ENCODE measurements around the gene ST6GALNAC2.
"Not testable (repeated sequence)": the region's sequence is repeated elsewhere in the genome, so short reads cannot be mapped to it uniquely, and the experiment has no call there.

Gene ST6GALNAC2

GRCh38 chr17:76539631-76540271, 45.9 kb downstream of the ST6GALNAC2 start, which contains the start of gene PRCD:
PRCD (plus strand) TSS chr17:76540044; CDS start chr17:76540142, 98 bp downstream.
- Histone ChIP-seq H3K4me1 (ENCODE audit: control insufficient read depth, insufficient read depth, low read length) (peaks cover 18% of the 10 kb centered on the region), H3K9me3 (ENCODE audit: control insufficient read depth, low read length) (no peaks in the 10 kb centered on the region), H3K4me3 (ENCODE audit: low read length) (no peak within 1 kb of the TSS), H3K9ac (ENCODE audit: low read length) (peak within 1 kb of the TSS; percentile 51), H3K27me3 (ENCODE audit: control insufficient read depth, insufficient read depth, low read length) (peaks cover 43% of the 10 kb centered on the region), H3K36me3 (ENCODE audit: control insufficient read depth, insufficient read depth, low read length) (no peaks in the 10 kb centered on the region)

DNA sequence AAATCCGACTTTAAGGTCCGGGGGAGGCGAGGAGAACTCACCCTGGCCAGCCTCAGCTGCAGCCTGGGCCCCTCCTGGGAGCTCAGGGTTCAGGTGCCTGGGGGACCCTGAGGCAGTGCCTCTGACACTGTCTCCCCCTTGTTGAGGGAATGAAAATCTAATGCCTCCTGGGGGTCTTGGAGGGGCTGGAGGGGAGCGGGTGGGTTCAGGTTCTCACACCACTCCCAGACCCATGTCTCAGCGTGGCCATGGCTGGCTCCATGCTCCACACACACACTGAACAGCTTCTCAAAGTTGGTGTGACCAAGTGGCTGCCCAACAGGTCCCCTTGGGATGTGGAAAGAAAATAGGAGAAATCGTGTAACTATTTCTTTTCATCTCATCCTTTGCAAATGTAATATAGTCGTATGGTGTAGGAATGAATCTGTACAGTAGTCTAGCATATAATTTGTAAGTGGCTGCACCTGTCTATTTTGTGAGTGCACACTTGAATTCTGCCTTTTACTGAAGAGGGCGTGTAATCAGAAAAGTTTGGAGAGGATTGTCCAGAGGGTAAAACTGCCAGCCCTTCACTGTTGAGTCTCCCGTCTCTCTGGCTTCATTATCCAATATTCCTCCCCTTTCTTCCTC, 46.6 kb downstream of the ST6GALNAC2 start:
- no peaks in the 10 kb centered on the region for H3K9me3 ChIP-seq (ENCODE audit: control insufficient read depth, low read length)
- H3K9ac ChIP-seq (ENCODE audit: low read length) = no peak overlapping the region
- no peak overlapping the region for H3K4me3 ChIP-seq (ENCODE audit: low read length)
- peaks cover 14% of the 10 kb centered on the region for H3K4me1 ChIP-seq (ENCODE audit: control insufficient read depth, insufficient read depth, low read length)
- no peaks in the 10 kb centered on the region for H3K36me3 ChIP-seq (ENCODE audit: control insufficient read depth, insufficient read depth, low read length)
- peaks cover 43% of the 10 kb centered on the region for H3K27me3 ChIP-seq (ENCODE audit: control insufficient read depth, insufficient read depth, low read length)

DNA sequence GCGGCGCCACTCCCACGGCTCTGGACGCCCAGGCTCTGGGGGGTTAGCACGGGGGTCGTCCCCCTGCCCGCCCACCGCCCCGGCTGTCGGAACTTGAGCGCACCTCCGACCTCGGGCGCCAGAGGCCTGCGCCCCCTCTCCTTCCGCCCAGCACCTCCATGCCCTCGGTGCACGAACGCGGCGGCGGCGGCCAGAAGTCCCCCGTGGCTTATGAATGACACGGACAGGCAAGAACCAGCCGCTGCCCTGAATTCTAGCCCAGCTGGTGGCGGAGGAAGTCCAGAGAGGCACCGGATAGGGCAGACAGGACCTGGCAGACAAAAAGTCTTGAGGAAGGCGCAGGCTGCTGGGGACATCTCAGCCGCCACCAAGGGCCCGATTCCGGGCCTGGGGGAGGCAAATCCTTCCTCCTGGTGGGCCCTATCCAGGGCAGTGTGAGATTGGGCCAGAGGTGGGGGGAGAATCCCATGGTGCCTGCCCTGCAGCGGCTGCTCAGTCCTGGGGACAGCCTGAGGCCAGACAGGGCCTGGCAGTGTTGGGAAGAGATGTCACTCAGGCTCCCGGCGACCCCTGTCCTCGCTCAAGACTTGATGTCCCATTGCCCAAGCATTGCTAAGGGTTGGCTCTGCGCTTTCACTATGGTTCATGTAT, 47.3 kb downstream of the ST6GALNAC2 start:
- H3K36me3 ChIP-seq (ENCODE audit: control insufficient read depth, insufficient read depth, low read length) = no peaks in the 10 kb centered on the region
- H3K27me3 ChIP-seq (ENCODE audit: control insufficient read depth, insufficient read depth, low read length) = peaks cover 43% of the 10 kb centered on the region
- no peaks in the 10 kb centered on the region for H3K9me3 ChIP-seq (ENCODE audit: control insufficient read depth, low read length)
- H3K4me3 ChIP-seq (ENCODE audit: low read length) = no peak overlapping the region
- peaks cover 14% of the 10 kb centered on the region for H3K4me1 ChIP-seq (ENCODE audit: control insufficient read depth, insufficient read depth, low read length)
- no peak overlapping the region for H3K9ac ChIP-seq (ENCODE audit: low read length)

GRCh38 chr17:76537578-76538280, 47.9 kb downstream of the ST6GALNAC2 start, which contains the start of gene CYGB:
CYGB (minus strand) TSS chr17:76537709; CDS start chr17:76537542, 167 bp downstream.
- Histone ChIP-seq H3K4me1 (ENCODE audit: control insufficient read depth, insufficient read depth, low read length) (peaks cover 14% of the 10 kb centered on the region), H3K9ac (ENCODE audit: low read length) (peak within 1 kb of the TSS; percentile 66), H3K27me3 (ENCODE audit: control insufficient read depth, insufficient read depth, low read length) (peaks cover 43% of the 10 kb centered on the region), H3K4me3 (ENCODE audit: low read length) (no peak within 1 kb of the TSS), H3K9me3 (ENCODE audit: control insufficient read depth, low read length) (no peaks in the 10 kb centered on the region), H3K36me3 (ENCODE audit: control insufficient read depth, insufficient read depth, low read length) (no peaks in the 10 kb centered on the region)

- H3K4me3 ChIP-seq (ENCODE audit: low read length) = no peak overlapping the region
- peaks cover 43% of the 10 kb centered on the region for H3K27me3 ChIP-seq (ENCODE audit: control insufficient read depth, insufficient read depth, low read length)
- H3K36me3 ChIP-seq (ENCODE audit: control insufficient read depth, insufficient read depth, low read length) = no peaks in the 10 kb centered on the region
- H3K9ac ChIP-seq (ENCODE audit: low read length) = peak overlapping the region; percentile 66
- H3K4me1 ChIP-seq (ENCODE audit: control insufficient read depth, insufficient read depth, low read length) = peaks cover 14% of the 10 kb centered on the region
- H3K9me3 ChIP-seq (ENCODE audit: control insufficient read depth, low read length) = no peaks in the 10 kb centered on the region
Measured at GRCh38 chr17:76537288-76537577, 48.4 kb downstream of the ST6GALNAC2 start.

DNA sequence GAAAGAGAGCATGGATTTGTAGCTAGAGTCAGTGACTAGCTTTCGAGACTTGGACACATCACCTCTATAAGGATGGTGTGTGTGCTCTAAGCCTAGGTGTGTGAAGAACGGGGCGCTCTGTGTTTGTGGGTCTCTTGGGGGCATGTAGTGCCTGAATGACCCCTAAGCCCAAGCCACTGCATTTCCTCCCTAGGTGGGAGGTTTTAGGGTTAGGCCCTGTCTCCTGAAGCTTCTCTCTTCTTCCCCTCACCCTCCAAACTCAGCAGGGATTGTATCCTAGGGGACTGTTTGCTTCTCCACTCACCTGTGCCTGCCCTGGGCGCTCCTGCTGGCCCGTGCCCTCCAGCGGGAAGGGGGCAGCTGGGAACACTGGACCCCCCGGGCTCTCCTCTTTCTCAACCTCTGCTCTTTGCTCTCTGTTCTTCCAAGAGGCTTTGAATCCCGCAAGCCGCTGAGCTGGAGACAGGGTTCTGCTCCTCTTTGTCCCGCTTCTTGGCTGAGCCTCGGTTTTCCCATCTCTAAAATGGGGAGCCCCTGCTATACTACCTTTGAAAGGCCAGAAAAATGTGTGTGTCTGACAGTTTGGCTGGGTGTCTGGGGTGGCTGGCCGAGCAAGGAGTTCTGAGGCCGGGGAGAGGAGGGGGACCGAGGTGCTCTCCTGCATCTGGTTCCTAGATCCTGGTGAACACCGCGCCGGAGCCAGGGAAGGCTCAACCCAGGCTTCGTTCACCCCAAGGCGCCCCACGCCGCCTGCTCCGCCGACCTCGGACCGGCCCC, 49.0 kb downstream of the ST6GALNAC2 start:
- H3K36me3 ChIP-seq (ENCODE audit: control insufficient read depth, insufficient read depth, low read length) = no peaks in the 10 kb centered on the region
- H3K27me3 ChIP-seq (ENCODE audit: control insufficient read depth, insufficient read depth, low read length) = peaks cover 43% of the 10 kb centered on the region
- peak overlapping the region; percentile 66 for H3K9ac ChIP-seq (ENCODE audit: low read length)
- peaks cover 14% of the 10 kb centered on the region for H3K4me1 ChIP-seq (ENCODE audit: control insufficient read depth, insufficient read depth, low read length)
- H3K9me3 ChIP-seq (ENCODE audit: control insufficient read depth, low read length) = no peaks in the 10 kb centered on the region
- no peak overlapping the region for H3K4me3 ChIP-seq (ENCODE audit: low read length)

GRCh38 chr17:76535788-76536510, 49.7 kb downstream of the ST6GALNAC2 start:
- Histone ChIP-seq H3K27me3 (ENCODE audit: control insufficient read depth, insufficient read depth, low read length) (peaks cover 43% of the 10 kb centered on the region), H3K36me3 (ENCODE audit: control insufficient read depth, insufficient read depth, low read length) (no peaks in the 10 kb centered on the region), H3K4me1 (ENCODE audit: control insufficient read depth, insufficient read depth, low read length) (peaks cover 9% of the 10 kb centered on the region), H3K9me3 (ENCODE audit: control insufficient read depth, low read length) (no peaks in the 10 kb centered on the region), H3K4me3 (ENCODE audit: low read length) (no peak overlapping the region), H3K9ac (ENCODE audit: low read length) (peak overlapping the region; percentile 37)

DNA sequence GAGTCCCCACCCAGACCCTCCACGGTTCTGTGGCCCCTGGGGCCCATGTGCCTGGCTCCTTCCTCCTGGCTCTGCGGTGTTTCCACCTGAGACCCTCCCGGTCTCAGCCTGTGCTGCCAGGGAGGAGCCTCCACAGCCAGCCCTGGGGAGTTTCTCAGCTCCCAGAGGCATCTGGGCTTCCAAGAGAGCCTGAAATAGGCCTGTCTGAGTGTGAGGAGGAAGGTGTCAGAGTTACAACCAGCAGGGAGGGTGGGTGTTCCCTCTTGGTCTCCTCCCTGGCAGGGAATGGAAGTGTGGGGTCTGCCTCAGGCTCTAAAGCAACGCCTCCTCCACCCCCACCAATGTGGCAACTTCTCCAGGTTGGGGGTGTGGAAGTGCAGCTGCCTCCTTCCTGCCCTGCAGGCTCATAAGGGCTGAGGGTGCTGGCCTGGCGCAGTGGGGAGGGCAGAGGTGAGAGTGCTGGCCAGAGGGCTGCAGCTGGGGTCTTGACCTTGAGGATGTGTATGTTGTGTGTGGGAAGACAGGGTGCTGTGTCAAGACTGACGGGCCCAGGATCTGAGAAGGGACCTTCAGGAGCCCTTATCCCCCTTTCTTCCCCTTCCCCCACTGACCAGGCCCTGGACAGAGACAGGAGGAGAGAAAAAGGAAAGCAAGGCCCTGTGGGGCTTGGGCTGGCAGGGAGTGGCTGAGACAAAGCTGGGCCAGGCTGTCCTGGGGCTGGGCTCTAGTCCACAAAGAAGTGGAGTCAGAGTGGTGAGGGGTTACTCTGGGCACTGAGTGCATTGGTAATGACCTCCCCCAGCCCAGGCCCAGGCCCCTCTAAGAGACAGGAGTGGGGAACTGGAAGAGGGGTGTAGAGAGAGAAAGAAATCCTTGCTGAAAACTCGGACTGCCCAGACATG, 50.6 kb downstream of the ST6GALNAC2 start:
- H3K27me3 ChIP-seq (ENCODE audit: control insufficient read depth, insufficient read depth, low read length) = peaks cover 43% of the 10 kb centered on the region
- H3K36me3 ChIP-seq (ENCODE audit: control insufficient read depth, insufficient read depth, low read length) = no peaks in the 10 kb centered on the region
- no peak overlapping the region for H3K9ac ChIP-seq (ENCODE audit: low read length)
- H3K4me3 ChIP-seq (ENCODE audit: low read length) = no peak overlapping the region
- H3K4me1 ChIP-seq (ENCODE audit: control insufficient read depth, insufficient read depth, low read length) = peaks cover 11% of the 10 kb centered on the region
- no peaks in the 10 kb centered on the region for H3K9me3 ChIP-seq (ENCODE audit: control insufficient read depth, low read length)

GRCh38 chr17:76533640-76534359, 51.9 kb downstream of the ST6GALNAC2 start:
- H3K9me3 ChIP-seq (ENCODE audit: control insufficient read depth, low read length); H3K4me3 ChIP-seq (ENCODE audit: low read length); H3K9ac ChIP-seq (ENCODE audit: low read length); H3K36me3 ChIP-seq (ENCODE audit: control insufficient read depth, insufficient read depth, low read length): not testable (repeated sequence)
- Histone ChIP-seq H3K4me1 (ENCODE audit: control insufficient read depth, insufficient read depth, low read length) (peaks cover 23% of the 10 kb centered on the region), H3K27me3 (ENCODE audit: control insufficient read depth, insufficient read depth, low read length) (peaks cover 32% of the 10 kb centered on the region)

DNA sequence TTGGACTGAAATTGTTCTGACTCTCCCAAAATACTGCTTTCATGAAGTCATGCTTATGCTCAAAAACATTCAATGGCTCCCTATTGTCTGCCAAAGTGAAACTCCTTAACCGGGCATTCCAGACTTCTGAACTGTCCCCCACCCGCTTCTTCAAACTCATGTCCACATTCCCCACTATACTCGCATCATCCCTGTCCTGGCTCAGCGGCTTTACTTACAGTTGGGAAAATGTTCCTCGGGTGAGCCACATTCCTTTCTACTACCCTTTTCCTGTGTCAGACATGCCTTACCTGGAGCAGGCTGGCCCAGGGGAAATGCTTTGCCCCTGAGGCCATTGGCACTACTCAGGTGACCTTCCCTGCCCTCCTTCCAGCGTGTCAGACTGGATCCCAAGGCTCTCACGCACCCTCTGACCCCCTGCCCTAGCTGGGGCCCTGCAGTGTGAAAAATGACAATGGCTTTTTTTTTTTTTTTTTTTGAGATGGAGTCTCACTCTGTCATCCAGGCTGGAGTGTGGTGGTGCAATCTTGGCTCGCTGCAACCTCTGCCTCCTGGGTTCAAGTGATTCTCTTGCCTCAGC, 53.5 kb downstream of the ST6GALNAC2 start:
- Histone ChIP-seq H3K27me3 (ENCODE audit: control insufficient read depth, insufficient read depth, low read length) (peaks cover 18% of the 10 kb centered on the region), H3K4me3 (ENCODE audit: low read length) (no peak overlapping the region), H3K9ac (ENCODE audit: low read length) (no peak overlapping the region), H3K4me1 (ENCODE audit: control insufficient read depth, insufficient read depth, low read length) (peaks cover 34% of the 10 kb centered on the region), H3K9me3 (ENCODE audit: control insufficient read depth, low read length) (no peaks in the 10 kb centered on the region), H3K36me3 (ENCODE audit: control insufficient read depth, insufficient read depth, low read length) (no peaks in the 10 kb centered on the region)
